GM11168 (cell line): ENCODE data around the gene MAST4.

ENCODE experiments used
- in situ Hi-C: fragments of 300-500 bp; cut with MboI; formaldehyde crosslinking; loops from one replicate; pipeline ENCODE4 v1.12.0; 2022; ENCODE audit warnings: low sequenced_read_pairs; ENCODE audit not compliant: unreplicated experiment

Gene MAST4

GRCh38 chr5:66828046-66828547, 231.9 kb downstream of the MAST4 start:
- in situ Hi-C loops = no loop called here

DNA sequence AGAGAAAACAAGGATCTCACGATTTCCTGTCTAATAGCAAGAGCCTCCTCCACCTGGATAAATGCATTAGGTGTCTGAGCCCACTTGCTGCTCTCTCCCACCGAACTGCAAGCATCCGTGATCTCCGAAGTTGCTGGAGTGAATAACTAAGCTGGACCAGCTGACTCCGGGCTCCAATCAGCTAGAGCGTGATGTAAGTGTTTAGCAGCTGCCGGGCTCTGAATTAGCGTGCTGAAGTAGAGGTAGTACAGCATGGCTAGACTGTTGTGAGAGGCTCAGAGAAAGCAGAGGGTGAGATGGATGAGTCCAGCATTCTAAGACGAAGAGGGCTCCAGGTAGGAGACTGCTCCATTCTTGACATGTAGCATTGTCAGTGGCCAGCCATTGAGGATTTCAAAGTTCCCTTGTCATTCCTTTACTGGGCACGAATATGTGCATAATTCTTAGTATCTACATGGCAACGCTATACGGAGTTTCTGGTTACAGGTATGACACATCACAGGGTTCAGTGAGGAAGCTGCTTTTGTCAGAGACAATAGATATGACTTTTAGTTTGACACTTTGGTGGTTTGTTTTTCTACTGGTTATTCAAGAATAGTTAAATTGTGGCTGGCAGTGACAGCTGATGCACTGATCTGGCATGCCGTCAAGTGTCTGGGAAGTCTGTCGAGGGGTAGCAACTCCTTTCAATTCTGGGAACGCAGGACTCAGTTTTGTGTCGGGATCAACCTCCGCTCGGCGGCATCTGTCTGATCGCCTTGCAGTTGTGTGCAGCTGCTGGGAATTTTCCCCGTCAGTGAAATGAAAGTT, 232.6 kb downstream of the MAST4 start:
- in situ Hi-C loops = no loop called here

DNA sequence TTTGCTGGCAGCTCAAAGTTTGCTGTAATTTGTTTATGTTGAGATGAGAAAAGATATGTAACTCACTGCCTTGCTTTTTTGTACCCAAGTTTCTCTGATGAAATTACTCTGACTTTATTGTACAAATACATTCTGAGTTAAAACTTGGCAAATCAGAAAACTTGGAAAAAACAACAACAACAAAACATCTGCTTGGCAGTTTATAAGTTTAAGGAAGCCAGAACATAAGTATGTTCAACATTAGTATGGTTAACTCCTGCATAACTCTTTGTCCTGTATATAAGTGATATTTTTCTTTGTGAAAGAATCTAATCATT, 233.1 kb downstream of the MAST4 start:
- in situ Hi-C loops = no loop called here

GRCh38 chr5:66829826-66830225, 233.6 kb downstream of the MAST4 start:
- in situ Hi-C loops = no loop called here

DNA sequence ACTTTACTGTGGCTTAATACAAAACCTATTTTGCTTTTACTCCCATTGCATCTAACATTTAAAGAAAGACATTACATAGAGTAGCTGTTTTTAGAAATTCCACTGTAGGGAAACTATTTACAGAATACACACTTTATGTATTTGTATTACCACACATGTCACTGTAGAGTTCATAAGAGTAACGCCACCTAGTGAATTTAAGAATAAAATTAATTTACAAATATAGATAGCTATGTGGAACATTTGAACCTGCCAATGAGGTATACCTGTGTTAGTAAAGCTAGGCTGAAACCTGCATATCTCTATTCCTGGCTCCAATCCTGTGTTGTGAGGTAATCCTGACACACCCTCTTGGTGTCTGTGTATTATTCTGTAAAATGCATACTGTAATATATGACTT, 234.4 kb downstream of the MAST4 start:
- in situ Hi-C loops = no loop called here

DNA sequence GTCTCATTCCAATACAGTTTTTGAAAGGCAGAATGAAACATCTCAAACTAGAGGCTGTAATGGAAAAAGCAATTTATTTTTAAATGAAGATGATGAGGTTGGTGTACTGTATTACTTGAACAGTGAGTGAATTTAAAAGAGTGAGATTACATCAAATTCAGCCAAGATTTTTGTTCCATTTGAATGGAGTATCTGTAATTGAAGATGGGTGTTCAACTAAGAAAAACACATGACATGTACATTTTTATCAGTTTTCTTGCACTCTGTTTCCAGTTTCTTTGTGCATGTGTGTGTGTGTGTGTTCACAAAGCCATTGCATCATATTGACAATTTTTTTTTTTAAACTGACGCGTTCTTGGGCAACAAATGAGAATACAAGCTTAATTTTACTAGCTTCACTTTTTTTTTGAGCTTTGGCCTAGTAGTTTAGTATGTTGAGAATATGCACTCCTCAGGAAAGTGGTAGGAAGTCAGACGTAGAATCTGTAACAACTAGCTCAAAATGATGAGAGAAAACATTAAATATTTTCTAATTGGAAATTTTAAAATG, 243.5 kb downstream of the MAST4 start:
- in situ Hi-C loops = no loop called here

GRCh38 chr5:66840511-66841013, 244.4 kb downstream of the MAST4 start:
- in situ Hi-C loops = no loop called here

- in situ Hi-C loops = no loop called here
Measured at GRCh38 chr5:66841264-66841663, 245.1 kb downstream of the MAST4 start.

GRCh38 chr5:66842540-66842939, 246.3 kb downstream of the MAST4 start:
- in situ Hi-C loops = no loop called here

- in situ Hi-C loops = no loop called here
Measured at GRCh38 chr5:66843065-66843464, 246.9 kb downstream of the MAST4 start.

DNA sequence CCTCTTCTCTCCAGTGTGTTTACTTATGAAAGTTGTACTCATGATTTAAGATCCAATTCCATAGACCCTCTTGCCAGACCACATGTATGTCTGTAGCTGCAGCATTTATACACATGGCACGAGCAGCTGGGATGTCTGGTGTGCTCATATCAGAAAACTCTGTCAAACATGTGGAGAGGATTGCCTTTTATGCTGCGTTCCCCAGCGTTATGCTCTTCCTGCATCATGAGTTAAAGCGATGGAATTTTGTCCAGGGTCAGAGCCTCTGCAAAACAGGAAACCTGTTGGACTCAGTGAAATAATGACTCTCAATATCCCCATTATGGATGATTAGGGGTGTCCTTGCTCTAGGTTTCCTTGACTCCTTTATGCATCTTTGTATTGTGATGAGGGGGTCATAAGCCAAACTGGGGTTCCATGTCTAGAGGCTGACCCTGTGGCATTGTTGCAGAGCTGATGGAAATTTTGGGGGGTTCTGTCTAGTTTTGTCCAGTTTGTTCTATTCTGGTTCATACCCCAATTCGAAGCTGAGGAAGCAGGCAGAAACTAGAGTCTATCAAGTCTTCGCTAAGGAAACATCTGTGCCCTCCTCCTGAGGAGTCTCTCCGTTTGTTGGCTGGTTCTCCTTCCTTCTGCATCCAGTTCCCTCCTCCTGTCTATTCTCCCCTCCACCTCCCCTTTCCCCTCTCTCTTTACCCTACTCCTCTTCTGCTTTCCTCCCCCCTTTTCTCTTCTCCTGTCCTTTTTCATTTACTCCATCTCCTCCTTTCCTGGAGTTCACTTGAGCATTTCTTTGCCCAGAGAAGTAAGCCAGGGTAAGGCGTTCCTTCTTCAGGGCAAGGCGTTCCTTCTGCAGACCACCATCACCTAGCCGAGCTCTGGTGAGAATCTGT, 252.8 kb downstream of the MAST4 start:
- in situ Hi-C loops = no loop called here

DNA sequence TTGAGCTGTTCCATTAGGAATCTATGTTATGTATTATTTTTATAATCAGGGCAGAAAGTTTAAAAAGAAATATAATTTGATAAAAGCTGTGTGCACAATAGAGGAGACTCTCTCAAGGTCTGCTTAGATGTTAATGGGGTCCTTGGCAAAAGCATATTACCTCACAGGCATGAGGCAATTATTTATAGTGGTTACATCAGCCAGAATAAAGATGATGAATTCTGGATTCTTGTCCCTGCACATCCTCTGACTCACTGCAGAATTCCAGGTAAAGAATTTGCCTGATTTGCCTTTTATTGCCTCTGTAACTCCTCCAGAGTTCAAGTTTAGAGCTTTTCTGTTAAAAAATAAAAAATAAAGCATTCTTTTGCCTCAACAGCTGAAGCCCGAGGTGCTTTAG, 253.6 kb downstream of the MAST4 start:
- in situ Hi-C loops = no loop called here

DNA sequence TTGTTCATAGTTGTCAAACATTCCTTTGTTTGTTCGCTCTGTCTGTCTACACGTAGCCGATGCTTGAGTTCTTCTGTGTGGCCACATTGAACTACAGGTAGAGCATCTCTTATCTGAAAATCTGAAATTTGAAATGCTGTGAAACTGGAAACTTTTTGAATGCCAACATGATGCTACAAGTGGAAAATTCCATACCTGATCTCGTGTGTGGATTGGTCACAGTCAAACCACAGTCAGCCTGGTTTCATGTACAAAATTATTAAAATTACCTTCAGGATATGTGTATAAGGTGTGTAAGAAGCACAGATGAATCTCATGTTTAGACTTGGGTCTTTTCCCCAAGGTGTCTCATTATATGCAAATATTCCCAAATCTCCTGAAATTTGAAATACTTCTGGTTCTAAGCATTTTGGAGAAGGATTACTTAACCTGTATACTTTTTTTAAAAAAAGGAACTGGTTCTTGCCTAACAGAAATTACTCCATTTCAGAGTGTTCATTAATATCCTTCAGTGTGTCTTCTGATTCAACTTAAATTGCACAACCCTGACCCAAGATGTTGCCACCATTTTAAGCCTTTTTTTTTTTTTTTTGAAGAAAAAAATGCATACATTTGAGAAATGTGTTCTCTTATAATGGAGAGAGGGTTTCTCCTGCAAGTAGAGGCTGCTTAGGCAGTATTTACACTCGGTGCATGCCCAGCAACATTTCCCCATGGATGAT, 254.3 kb downstream of the MAST4 start:
- in situ Hi-C loops = no loop called here

- in situ Hi-C loops = no loop called here
Measured at GRCh38 chr5:66851306-66851705, 255.1 kb downstream of the MAST4 start.

- in situ Hi-C loops = no loop called here
Measured at GRCh38 chr5:66854416-66854815, 258.2 kb downstream of the MAST4 start.

DNA sequence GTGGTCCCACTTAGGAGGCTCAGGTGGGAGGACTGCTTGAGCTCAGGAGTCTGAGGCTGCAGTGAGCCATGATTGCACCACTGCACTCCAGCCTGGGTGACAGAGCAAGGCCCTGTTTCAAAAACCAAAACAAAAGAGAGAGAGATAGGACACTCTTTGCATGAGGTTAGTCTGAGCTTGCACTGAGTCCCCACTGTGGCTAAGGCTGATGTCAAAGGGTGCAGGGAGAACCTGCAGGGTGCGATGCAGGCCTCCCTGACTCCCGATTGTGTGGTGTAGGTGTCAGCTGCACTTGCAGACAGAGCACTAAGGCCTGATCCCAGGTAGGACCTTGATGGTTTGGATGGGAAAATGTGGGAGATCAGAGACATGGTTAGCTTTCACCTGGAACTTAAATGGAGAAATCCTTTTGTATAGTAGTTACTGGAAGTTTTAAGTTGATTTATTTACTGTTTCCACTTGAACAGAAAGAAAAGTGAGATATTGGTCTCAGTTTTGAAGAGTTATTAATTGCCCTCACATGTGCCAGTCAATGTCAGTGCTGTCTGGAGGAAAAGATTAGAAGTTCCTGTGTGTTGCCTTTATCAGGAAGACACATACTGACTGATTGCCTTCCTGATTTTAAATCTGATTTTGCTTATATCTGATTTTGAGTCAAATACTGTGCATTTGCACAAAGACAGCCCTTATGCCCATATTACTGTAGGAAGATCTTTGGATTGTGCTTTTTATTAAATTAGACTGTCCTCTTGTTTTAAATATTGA, 260.0 kb downstream of the MAST4 start:
- in situ Hi-C loops = no loop called here

DNA sequence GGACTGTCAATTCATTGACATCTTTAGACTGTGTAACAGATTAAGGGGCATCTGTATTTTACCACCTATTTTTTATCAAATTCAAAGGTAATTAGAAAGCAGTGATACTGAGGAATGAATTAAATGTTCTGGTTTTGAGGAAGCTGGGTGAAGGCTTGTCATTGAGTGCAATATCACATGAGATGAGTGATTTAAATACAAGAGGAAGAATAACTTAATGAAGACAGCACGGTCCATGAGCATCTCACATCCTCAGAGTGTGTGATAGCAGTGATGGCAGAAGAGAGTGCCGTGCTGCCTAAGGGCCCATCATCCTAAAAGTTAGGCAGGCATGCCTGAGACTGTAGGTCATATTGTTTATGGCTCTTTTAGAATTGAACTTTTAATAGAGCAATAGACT, 263.3 kb downstream of the MAST4 start:
- in situ Hi-C loops = no loop called here

DNA sequence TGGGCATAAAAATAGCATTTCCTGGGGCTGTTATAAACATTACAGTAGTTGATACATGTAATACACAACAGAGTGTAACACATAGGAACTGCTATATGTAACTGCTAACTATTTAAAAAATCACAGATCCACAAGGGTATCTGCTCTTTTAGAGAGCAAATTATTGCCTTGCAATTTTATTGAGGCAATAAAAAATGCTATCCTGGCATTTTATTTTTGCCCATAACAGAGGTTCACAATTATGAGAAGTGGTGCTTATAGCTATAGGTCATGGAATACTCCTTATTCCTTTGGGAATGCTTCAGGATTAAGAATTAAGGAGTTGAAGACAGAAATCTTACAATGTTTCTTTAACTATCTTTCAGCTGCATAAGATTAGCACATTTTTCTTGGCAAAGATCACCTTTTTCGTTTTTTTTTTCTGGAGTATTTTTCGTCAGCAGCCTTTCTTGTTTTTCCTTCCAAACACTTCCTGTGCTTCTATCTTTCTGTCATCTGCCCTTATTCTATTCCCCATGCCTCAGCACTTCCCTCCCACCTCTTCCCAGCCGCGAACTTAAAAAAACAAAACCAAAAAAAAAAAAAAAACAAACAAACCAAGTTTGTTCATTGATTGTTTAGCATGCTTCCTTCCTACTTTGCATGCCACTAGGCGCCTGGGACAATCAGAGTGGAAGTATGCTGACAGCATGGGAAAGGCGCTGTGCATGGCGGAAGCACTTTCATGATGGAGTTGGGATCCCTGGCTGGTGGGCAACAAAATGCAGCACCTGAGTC, 264.2 kb downstream of the MAST4 start:
- in situ Hi-C loops = no loop called here

DNA sequence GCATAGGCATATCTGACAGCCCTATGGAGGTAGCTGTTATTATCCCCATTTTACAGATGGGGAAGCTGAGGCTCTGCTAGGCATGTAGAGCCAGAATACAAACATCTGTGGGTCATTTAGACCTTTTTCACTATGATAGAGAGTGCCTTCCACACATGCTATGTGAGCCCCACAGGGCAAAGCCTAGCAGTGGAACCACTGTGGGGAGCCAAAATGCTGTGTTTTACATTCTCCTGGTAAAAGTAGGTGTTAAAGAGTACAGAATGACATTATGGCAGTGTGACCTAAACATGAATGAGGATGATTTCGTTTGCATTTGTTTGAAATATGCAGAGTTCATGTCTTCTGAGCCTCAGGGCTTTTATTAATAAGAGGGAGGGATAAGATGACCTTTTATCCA, 265.2 kb downstream of the MAST4 start:
- in situ Hi-C loops = no loop called here
